Endothelial cell of umbilical vein (primary cell): ENCODE results near the gene CYB5D1. TPM values are rescaled to one million over a fixed set of nuclear protein-coding genes. Genes with fewer than 3 reads are reported as not detected.

Experiments used
- Bru-seq: library from RNA; stranded (reverse); fragments of 400-500 nt; gene quantifications from one replicate; lab custom pipeline; 2021; lab: Mats Ljungman, UMichigan
- BruChase-seq, 2 experiments: library from RNA; stranded (reverse); fragments of 400-500 nt; gene quantifications; one replicate each; lab custom pipeline; 2021; lab: Mats Ljungman, UMichigan
- BruUV-seq: library from RNA; stranded (reverse); fragments of 400-500 nt; replicated peaks from 2 replicates; lab custom pipeline; 2021; lab: Mats Ljungman, UMichigan
- CTCF ChIA-PET: fragments of 300-600, 350-600 bp; sonication (Branson Sonifier 250); formaldehyde crosslinking; loops from one replicate; lab custom pipeline; 2021; ENCODE audit warnings: antibody characterized with exemption, inconsistent platforms; lab: Charles Lee
- POLR2A ChIA-PET: fragments of 300-600, 350-600 bp; sonication (Branson Sonifier 250); formaldehyde crosslinking; loops from one replicate; lab custom pipeline; 2021; ENCODE audit warnings: antibody characterized with exemption, inconsistent platforms; lab: Charles Lee
- DNase-seq: peaks from one replicate; pipeline ENCODE4 v3.0.0-alpha.2; 2011; ENCODE audit warnings: low read depth, low spot score
- FAIRE-seq: peaks from 2 replicates; lab custom pipeline; 2011; peaks lifted over from hg19 to GRCh38; lab: Jason Lieb, UNC
- H2AFZ ChIP-seq: 2 replicates; pipeline ENCODE4 v1.6.0; 2012; ENCODE audit warnings: low read depth, low read length, control low read depth, inconsistent platforms
- H3K27ac ChIP-seq: 2 replicates; pipeline ENCODE4 v1.5.1; 2011; ENCODE audit warnings: low read depth, mild to moderate bottlenecking, control low read depth, low read length, moderate library complexity; ENCODE audit not compliant: insufficient read depth
- H3K27me3 ChIP-seq, 2 experiments: 2 replicates each; pipeline versions ENCODE4 v1.6.0 to v1.6.1; 2011; ENCODE audit warnings: low read length in 2 of 2, mixed read lengths in 1 of 2; ENCODE audit not compliant: control insufficient read depth in 2 of 2, insufficient read depth in 2 of 2
- H3K36me3 ChIP-seq, 2 experiments: 2 replicates in 1 of 2; 3 replicates in 1 of 2; pipeline ENCODE4 v1.5.1; 2011; ENCODE audit warnings: low read length in 2 of 2, mild to moderate bottlenecking in 1 of 2, moderate library complexity in 1 of 2; ENCODE audit not compliant: control insufficient read depth in 2 of 2, insufficient read depth in 2 of 2; ENCODE audit errors: extremely low read depth in 1 of 2
- H3K4me1 ChIP-seq: 3 replicates; pipeline ENCODE4 v1.5.1; 2011; ENCODE audit warnings: mild to moderate bottlenecking, low read length; ENCODE audit not compliant: control insufficient read depth, insufficient read depth; ENCODE audit errors: extremely low read depth
- H3K4me2 ChIP-seq: 2 replicates; pipeline ENCODE4 v1.6.1; 2011; ENCODE audit warnings: low read length, control low read depth, mixed read lengths; ENCODE audit not compliant: insufficient read depth
- H3K4me3 ChIP-seq, 3 experiments: fragments of 200-600 bp in 1 of 3; sonication (generic), shearing (Covaris generic) in 1 of 3; replicated peaks in 1 of 3; 2 replicates each; pipeline ENCODE4 v1.5.1; 2011 to 2016; ENCODE audit warnings: control low read depth in 3 of 3, low read length in 3 of 3, mild to moderate bottlenecking in 2 of 3, inconsistent platforms in 1 of 3, low read depth in 1 of 3, moderate library complexity in 1 of 3; ENCODE audit not compliant: insufficient read depth in 1 of 3
- H3K79me2 ChIP-seq: 2 replicates; pipeline ENCODE4 v1.6.0; 2012; ENCODE audit warnings: low read length, inconsistent platforms; ENCODE audit not compliant: control insufficient read depth, insufficient read depth
- H3K9ac ChIP-seq: replicated peaks from 2 replicates; pipeline ENCODE3; 2011; ENCODE audit warnings: low read length, control low read depth; ENCODE audit not compliant: insufficient read depth; ENCODE audit errors: extremely low read depth
- H3K9me1 ChIP-seq: replicated peaks from 3 replicates; pipeline ENCODE4 v1.6.0; 2011; ENCODE audit warnings: mild to moderate bottlenecking, low read length; ENCODE audit not compliant: control insufficient read depth, insufficient read depth; ENCODE audit errors: extremely low read depth
- H3K9me3 ChIP-seq: replicated peaks from 2 replicates; pipeline ENCODE4 v1.5.1; 2012; ENCODE audit warnings: low read length, inconsistent platforms; ENCODE audit not compliant: control insufficient read depth, insufficient read depth
- H4K20me1 ChIP-seq: replicated peaks from 2 replicates; pipeline ENCODE3; 2011; ENCODE audit warnings: mild to moderate bottlenecking, low read length; ENCODE audit not compliant: control insufficient read depth, insufficient read depth; ENCODE audit errors: extremely low read depth
- FOS ChIP-seq: IDR thresholded peaks from 2 replicates; pipeline ENCODE4 v1.6.1; 2011; ENCODE audit warnings: mild to moderate bottlenecking, low read length, moderate library complexity, borderline replicate concordance; ENCODE audit not compliant: insufficient read depth
- GATA2 ChIP-seq: IDR thresholded peaks from 2 replicates; pipeline ENCODE4 v1.7.0; 2011; ENCODE audit warnings: low read depth, mild to moderate bottlenecking, moderate library complexity, mixed read lengths, low read length; ENCODE audit not compliant: insufficient read length, insufficient read depth
- JUN ChIP-seq: IDR thresholded peaks from 2 replicates; pipeline ENCODE4 v1.6.1; 2011; ENCODE audit warnings: borderline replicate concordance, low read depth; ENCODE audit not compliant: insufficient read length, insufficient read depth
- MAX ChIP-seq: IDR thresholded peaks from 2 replicates; pipeline ENCODE4 v1.6.1; 2011; ENCODE audit not compliant: insufficient read depth, insufficient read length
- MYC ChIP-seq: IDR thresholded peaks from one replicate; pipeline ENCODE4 v1.6.1; 2011; ENCODE audit warnings: mild to moderate bottlenecking, low read depth, low read length
- POLR2A ChIP-seq: IDR thresholded peaks from 2 replicates; pipeline ENCODE4 v1.6.1; 2012; ENCODE audit warnings: low read depth, mild to moderate bottlenecking, control low read depth, low read length
- POLR2AphosphoS5 ChIP-seq: IDR thresholded peaks from 2 replicates; pipeline ENCODE4 v1.6.1; 2012; ENCODE audit warnings: low read depth, mild to moderate bottlenecking, control low read depth, low read length, moderate library complexity; ENCODE audit not compliant: insufficient read depth
- dilution Hi-C: fragments of 300-500 bp; cut with MboI; formaldehyde crosslinking; loops from one replicate; pipeline ENCODE4 v1.15.0; 2019; ENCODE audit warnings: low sequenced_read_pairs; ENCODE audit not compliant: extremely low pct_ligation_motif_present
- intact Hi-C: fragments of 100-400 bp; cut with micrococcal nuclease; formaldehyde crosslinking; loops from one replicate; pipeline ENCODE4 v1.10.0; 2022
- long read RNA-seq: library from polyadenylated mRNA; stranded (forward); transcript quantifications from one replicate; pipeline ENCODE4 v2.0.0, GENCODE V29; 2021
- polyA minus RNA-seq, 3 experiments: library from RNA; depleted of rRNA, polyadenylated mRNA; stranded (reverse); fragments of >200 nt; gene quantifications; 1 replicate in 1 of 3; 2 replicates in 2 of 3; pipeline ENCODE4 v1.2.3, GENCODE V29; 2011
- polyA plus RNA-seq, 4 experiments: library from polyadenylated mRNA; depleted of rRNA in 3 of 4; stranded (reverse) in 3 of 4; unstranded in 1 of 4; fragments of >200 nt; gene quantifications; 2 replicates each; pipeline versions ENCODE4 v1.2.1 to v1.2.3, GENCODE V29; 2011 to 2012; ENCODE audit warnings: missing spikeins in 1 of 4
- total RNA-seq: library from RNA; stranded (reverse); gene quantifications from 2 replicates; pipeline ENCODE4 v1.2.3, GENCODE V29; 2021
- TF ChIP-seq, protein P1 (sequence below), 2 donors: IDR thresholded peaks; 1 replicate in 1 of 2; 2 replicates in 1 of 2; pipeline ENCODE4 v1.5.1; 2011; ENCODE audit warnings: low read length in 2 of 2, mild to moderate bottlenecking in 2 of 2, moderate library complexity in 2 of 2, control low read depth in 1 of 2, inconsistent platforms in 1 of 2, low read depth in 1 of 2; ENCODE audit not compliant: insufficient read depth in 1 of 2; ENCODE audit errors: extremely low read depth in 1 of 2

CYB5D1 gene, protein sequence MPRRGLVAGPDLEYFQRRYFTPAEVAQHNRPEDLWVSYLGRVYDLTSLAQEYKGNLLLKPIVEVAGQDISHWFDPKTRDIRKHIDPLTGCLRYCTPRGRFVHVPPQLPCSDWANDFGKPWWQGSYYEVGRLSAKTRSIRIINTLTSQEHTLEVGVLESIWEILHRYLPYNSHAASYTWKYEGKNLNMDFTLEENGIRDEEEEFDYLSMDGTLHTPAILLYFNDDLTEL
- 16.8 and 18.1 TPM in 2 replicates for total RNA-seq
- polyA plus RNA-seq, result 7.7 and 9.4 TPM in 2 replicates
- polyA plus RNA-seq (2011; cell fraction: cytosol; rRNA removed), result 6.9 and 7.5 TPM in 2 replicates
- polyA plus RNA-seq (2011; cell fraction: nucleus; rRNA removed), result 13.0 and 15.9 TPM in 2 replicates
- polyA plus RNA-seq (2012), result 8.4 and 9.9 TPM in 2 replicates
- polyA minus RNA-seq, result 8.3 and 15.0 TPM in 2 replicates
- polyA minus RNA-seq (2011; cell fraction: cytosol; rRNA and poly(A)+ RNA removed), result 9.1 TPM
- polyA minus RNA-seq (2011; cell fraction: nucleus; rRNA and poly(A)+ RNA removed), result 7.2 and 8.7 TPM in 2 replicates
- percentile 67 among the genes with signal in this experiment for Bru-seq, nascent RNA
- BruChase-seq, experiment 1, labeled RNA remaining after a 6-hour chase, result percentile 89 among the genes with signal in this experiment
- percentile 81 among the genes with signal in this experiment for BruChase-seq, experiment 2, labeled RNA remaining after a 2-hour chase
- long read RNA-seq, transcript CYB5D1-201 (4 exons, 3,509 nt), result major isoform, 7 of 12 reads
- long read RNA-seq, partial matches to known transcripts, result 1 of 12 reads
- long read RNA-seq, other reads (novel, unspliced or antisense), result 4 of 12 reads

- Histone ChIP-seq H3K27ac (peak within 1 kb of the TSS; percentile 96), H3K27me3 (no peaks in the 10 kb centered on the region), H3K9me3 (no peaks in the 10 kb centered on the region), H3K79me2 (peaks cover 2% of the 10 kb centered on the region), H3K4me1 (peaks cover 35% of the 10 kb centered on the region), H3K9me1 (no peaks in the 10 kb centered on the region), H3K4me3 (peak within 1 kb of the TSS; percentile 53 to 78 (median 54)), H3K36me3 (peaks cover 0 to 3% of the 10 kb centered on the region in 2 experiments), H3K9ac (peak within 1 kb of the TSS; percentile 96), H2AFZ (peak within 1 kb of the TSS; percentile 60), H4K20me1 (peaks cover 2% of the 10 kb centered on the region), H3K4me2 (peak within 1 kb of the TSS; percentile 92)
- BruUV-seq, result TSS peak; percentile 9
- dilution Hi-C loops, result no loop called here
- POLR2A ChIA-PET, result interaction anchor here (0.8 to 1.4 kb wide), 3 partner anchors 13 to 132 kb away, joined by 3 to 12 read pairs (median 8); no protein-coding TSS in a partner anchor
- no peak for TF ChIP-seq POLR2AphosphoS5
- TF ChIP-seq MAX, result peak; percentile 91
- TF ChIP-seq, protein P1, sequence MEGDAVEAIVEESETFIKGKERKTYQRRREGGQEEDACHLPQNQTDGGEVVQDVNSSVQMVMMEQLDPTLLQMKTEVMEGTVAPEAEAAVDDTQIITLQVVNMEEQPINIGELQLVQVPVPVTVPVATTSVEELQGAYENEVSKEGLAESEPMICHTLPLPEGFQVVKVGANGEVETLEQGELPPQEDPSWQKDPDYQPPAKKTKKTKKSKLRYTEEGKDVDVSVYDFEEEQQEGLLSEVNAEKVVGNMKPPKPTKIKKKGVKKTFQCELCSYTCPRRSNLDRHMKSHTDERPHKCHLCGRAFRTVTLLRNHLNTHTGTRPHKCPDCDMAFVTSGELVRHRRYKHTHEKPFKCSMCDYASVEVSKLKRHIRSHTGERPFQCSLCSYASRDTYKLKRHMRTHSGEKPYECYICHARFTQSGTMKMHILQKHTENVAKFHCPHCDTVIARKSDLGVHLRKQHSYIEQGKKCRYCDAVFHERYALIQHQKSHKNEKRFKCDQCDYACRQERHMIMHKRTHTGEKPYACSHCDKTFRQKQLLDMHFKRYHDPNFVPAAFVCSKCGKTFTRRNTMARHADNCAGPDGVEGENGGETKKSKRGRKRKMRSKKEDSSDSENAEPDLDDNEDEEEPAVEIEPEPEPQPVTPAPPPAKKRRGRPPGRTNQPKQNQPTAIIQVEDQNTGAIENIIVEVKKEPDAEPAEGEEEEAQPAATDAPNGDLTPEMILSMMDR (IDR thresholded peaks at IDR 0.05; ENCODE audit: extremely low read depth in 1 of 2, insufficient read depth in 1 of 2, low read depth in 1 of 2, low read length in 2 of 2), result no peak
- no peak for TF ChIP-seq JUN
- TF ChIP-seq GATA2, result peak; percentile 100
- peak; percentile 85 for TF ChIP-seq MYC
- no peak for TF ChIP-seq FOS
- no peak for TF ChIP-seq POLR2A
- peak; percentile 97 for DNase-seq
- CTCF ChIA-PET, result interaction anchor here (0.7 to 3.1 kb wide), 12 partner anchors 7 to 170 kb away, joined by 3 to 28 read pairs (median 4); partner anchors contain the start of genes CNTROB, KDM6B and WRAP53
- no peak for FAIRE-seq
- intact Hi-C loops, result loop anchor here (1.0 to 10.0 kb wide), 7 partner anchors 14 to 833 kb away; partner anchors contain the start of genes BCL6B, CNTROB, PHF23 and WRAP53
These were observed at the start of gene CYB5D1 for GRCh38 chr17:7857713-7858521. Gene CYB5D1, plus strand, starts transcription at chr17:7858003. Its CDS starts 132 bp downstream, at chr17:7858135.
